ENCODE data around the gene NDUFC2.
"Not testable (repeated sequence)": the region's sequence is repeated elsewhere in the genome, so short reads cannot be mapped to it uniquely, and the experiment has no call there.

NDUFC2 gene

DNA sequence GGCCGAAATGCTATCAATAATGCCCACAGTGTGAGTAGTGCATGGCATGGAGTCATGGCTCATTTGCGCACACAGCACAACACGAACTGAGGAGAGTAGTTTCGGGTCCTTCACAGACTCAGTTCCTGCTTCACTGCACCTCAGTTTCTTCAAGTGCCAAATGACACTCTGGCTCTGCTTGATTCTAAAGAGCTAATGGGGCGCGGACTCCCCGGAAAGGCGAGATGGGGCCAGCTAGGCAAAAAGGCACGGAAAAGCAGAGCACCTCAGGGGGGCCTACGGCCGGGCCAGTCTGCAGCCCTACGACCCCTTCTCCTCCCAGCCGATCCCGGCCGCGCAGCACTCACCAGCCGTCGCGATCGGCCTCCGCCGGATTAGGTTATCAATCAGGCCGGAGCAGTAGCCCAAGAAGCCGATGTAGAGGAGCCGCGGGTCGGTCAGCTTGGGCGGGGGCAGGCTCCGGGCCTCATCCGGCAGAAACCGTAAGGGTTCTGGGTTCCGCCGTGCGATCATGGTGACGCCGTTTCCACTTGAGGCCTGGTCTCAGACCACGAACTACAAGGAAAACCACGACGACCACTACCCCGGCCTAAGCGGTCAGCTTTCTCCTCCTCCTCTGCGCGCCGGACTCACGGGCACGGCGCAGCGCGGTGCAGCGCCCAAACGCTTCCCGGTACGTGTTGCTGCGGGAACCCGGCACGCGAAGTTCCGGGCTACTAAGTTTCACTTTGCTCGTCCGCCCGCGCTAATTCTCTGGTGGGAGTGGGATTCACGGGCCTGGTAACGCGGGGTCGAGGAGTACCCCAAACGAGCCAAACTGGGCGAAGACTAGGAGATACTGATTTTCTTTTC, at the start of gene NDUFC2:
NDUFC2 (minus strand) TSS at position 631 of the 852 bp plus-strand sequence; CDS start at position 513, 118 bp downstream.
- DNase-seq (ENCODE audit: low spot score): peak; percentile 76

DNA sequence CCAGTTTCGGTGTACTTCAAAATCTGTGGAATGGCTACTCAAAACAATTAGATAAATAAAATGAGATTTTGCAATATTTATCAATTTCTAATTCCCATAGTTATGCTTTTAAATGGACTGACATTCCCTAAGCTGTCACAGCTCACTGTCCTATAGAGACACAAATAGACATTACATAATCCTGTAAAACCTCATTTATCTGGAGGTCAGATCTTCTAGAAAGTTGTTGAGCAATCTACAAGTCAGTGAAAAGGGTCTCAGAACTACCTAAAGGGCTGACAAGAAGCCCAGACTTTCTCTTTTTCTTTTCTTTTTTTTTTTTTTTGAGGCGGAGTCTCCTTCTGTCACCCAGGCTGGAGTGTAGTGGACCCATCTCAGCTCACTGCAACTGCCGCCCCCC, 47.7 kb upstream of the NDUFC2 start:
- DNase-seq (ENCODE audit: low spot score): no peak

DNA sequence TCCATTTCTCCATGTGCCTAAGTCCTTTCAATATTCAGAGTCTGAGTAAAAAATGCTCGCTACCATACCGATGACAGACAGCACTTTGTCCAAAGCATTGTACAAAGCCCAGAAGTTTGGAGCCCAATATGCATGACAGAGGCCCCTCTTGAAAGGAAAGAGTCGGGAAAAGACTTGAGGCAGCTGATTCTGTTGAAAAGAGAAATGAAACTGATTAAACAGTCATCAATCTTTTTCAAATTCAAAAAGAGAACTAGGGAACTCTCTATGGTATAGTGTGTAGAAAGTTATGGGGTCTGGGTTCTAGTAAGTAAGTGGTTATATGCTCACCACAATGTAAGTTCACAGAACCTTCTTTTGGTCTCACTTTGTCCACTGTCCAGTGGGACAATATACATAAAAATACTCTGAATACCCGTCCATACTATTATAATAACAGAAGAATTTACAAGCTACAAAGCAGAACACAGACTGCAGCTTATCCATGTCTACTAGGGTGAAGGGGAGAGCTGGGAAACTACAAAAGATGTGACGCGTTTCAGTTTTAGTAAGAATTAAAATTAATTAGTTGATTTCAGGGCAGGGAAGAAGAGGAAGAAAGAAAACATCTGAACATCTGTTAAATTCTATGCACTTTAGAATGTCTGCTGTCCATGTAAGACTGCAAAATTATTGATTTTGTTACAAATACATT, 33.1 kb upstream of the NDUFC2 start:
- DNase-seq (ENCODE audit: low spot score): no peak

DNA sequence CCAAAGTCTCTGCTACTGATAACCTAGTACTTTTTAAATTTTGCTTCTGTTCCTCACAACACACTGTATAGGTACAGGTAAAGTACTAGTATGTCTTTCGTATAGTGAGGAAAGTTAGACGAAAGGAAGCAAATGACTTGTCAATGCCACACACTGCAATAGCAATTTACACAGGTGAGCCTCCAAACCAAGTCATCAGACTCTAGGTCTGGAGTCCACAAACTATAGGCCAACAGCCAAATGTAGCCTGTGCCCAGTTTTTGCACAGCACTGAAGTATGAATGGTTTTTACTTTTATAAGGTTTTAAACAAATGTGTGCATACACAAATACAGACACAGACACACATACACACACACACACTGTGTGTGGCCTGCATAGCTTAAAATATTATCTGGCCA, 31.6 kb upstream of the NDUFC2 start:
- no peak for DNase-seq (ENCODE audit: low spot score)

DNA sequence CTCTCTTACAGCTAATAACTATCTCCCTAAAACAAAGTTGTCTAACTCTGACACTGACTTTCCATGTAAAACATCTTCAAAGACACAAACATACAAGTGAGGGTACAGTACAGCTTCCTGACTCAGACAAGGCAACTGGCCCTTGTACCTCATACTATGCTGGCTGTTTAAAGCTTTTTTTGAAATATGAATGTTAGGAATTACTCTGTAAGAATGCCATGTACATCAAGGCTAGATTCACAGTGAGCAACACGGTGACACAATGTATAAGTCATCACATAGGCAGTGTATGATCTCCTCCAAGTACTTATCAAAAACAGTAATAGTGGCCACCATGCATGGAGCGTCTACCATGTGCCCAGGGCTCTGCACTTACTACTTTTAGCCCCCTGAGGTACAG, 31.2 kb upstream of the NDUFC2 start:
- DNase-seq (ENCODE audit: low spot score): no peak

DNA sequence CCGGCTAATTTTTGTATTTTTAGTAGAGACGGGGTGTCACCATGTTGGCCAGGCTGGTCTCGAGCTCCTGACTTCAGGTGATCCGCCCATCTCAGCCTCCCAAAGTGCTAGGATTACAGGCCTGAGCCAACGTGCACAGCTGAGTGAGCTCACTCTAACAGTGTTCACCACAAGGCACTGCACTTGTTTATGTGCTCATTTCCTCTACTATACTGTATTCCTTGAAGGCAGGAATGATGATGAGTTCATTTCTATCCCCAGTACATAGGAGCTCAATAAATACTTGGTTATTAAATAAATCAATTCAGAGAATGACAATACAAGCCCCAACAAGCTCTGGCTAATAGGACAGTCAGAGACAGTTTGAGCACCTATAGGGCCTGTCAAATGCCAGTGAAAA, 30.7 kb upstream of the NDUFC2 start:
- no peak for DNase-seq (ENCODE audit: low spot score)

DNA sequence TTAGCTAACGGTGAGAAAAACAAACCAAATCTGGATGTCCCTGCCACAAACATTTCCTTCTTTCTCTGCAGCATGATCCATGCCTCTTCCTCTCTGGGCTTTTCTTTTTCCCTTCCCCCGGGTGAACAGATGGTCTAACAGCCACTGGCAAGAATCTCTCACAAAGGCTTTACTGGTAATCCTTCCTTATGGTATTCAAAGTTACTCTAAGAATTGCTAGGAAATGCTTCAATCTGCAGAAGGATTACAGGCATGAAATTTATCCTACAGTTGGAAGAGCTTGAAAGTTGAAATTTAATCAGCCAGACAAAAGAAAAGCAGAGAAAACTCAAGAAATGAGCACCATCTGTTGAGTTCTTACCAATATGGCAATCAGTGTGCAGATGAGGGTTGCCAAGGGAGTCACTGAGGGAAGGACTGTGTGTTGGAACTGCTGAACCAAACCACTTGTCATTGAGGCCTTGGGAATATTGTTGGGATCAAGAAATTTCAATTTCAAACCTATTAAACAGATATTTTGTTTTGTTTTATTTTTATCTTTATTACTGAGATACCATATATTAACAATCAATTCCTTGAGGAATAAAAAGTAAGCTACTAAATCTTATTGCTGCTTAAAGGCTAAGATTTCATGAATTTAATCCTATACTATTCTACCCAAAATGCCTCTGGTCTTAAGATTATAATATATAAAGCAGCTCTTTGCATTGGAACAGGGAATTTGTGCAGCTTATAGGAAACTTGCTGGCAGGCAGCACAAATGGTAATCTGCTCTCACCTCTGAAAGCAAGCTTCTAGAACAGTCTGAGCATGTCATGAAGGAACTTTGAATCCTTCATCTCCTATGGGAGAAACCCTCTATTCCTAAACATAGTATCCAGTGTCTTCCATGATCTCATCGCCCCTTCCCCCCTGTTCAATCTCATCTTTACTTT, 29.7 kb upstream of the NDUFC2 start:
- DNase-seq (ENCODE audit: low spot score): no peak

DNA sequence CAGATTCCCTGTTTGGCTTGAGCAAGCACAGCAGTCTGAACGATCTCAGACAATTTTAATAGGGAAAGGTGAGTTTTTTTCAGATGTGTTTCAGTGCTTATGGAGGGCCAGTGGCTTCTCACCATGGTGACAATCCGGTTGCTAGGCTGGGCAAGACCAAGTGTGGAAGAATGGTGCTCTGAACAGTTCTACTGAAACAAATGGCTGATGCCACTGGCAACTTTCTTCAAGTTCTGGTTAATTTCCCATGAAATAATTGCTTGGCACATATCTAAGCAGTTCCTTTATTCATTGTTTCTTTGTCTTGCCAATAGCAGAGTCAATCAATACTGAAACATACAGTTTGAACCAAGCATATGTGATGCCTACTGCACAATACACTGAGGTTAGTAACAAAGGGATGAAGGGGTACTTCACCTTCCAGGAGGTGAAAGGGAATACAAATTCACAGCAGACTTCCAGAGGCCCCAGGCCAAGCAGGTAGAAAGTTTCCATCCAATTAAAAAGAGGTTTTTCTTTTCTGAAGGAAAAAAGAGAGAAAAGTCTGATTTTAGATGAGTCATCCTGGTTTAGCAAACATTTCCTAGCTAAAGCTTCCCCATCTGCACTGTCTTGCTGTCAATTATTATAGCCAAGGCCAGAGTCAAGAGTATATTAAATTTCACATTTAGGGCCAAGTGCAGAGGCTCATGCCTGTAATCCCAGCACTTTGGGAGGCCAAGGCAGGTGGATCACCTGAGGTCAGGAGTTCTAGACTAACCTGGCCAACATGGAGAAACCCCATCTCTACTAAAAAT, 21.2 kb upstream of the NDUFC2 start:
- no peak for DNase-seq (ENCODE audit: low spot score)

DNA sequence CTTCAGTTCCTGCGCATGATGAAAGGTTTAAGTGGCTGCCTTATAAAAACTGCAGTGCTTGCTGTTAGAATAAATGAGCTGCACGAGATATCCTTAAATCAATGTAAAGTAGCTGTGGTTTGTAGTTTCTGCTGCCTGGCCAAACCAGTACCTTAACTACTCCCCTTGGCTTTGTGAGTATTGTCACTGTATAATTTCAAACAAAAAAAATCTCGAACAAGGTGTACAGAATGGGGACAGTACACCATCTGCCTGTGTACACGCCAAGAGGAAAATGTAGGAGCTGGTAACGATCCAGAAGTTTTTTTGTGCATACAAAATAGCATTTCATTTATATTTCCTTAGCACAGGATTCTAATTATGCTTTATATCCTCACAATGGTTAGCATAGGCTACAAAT, 20.6 kb upstream of the NDUFC2 start:
- no peak for DNase-seq (ENCODE audit: low spot score)

DNA sequence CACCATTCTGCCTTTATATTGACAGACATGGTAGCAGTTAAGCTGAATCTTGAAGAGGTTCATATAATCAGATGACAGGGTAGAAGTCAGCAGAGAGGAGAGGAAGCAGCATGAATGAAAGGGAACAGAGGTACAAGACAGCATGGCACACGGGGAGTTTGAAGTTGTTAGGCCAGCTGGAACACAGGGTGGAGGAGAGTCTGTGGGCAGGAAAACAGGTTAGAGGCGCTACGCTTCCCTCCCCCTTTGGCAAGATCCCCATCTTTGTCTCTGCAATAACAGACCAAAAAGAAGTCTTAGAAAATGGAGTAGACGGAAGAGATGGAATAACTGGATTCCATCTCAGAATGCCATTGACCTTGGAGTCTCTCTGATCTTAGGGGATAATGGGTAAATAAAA, 20.0 kb upstream of the NDUFC2 start:
- DNase-seq (ENCODE audit: low spot score): no peak

DNA sequence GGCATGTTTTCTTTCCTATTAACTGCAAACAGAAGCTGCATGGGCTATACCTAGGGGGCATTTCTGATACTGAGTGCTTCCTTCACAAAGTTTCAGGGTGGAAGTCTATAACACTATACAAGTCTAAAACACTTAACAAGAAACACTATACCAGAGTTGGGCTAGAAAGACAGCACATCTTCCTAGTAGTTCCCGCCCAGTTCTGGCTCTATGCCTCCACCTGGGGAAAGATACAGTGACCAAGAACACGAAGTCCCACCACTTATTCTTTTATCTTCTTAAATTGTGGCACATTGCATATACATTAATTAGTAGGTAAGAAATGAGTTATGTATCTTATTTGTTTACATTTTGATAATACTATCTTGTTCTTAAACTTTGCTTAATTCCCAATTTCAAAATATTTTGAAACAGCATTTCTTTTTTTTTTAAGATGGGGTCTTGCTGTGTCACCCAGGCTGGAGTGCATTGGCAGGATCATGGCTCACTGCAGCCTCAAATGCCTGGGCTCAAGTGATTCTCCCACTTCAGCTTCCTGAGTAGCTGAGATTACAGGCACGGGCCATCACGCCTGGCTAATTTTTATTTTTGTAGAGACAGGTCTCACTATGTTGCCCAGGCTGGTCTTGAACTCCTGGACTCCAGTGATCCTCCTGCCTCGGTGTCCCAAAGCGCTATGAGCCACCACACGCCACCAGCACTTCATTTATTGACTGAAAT, 18.2 kb upstream of the NDUFC2 start:
- no peak for DNase-seq (ENCODE audit: low spot score)

DNA sequence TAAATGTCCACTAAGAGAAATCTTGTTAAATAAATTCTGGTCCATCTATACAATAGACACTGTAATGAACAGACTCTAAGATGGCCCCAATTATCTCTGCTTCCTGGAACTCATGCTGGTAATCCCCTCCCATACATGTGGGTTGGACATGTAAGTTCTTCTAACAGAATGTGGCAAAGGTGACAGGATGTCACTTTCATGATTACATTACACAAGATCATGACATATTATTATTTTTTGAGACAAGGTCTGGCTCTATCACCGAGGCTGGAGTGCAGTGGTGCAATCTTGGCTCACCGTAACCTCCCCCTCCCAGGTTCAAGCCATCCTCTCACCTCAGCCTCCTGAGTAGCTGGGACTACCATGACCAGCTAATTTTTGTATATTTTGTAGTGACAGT, 14.6 kb upstream of the NDUFC2 start:
- DNase-seq (ENCODE audit: low spot score): no peak

DNA sequence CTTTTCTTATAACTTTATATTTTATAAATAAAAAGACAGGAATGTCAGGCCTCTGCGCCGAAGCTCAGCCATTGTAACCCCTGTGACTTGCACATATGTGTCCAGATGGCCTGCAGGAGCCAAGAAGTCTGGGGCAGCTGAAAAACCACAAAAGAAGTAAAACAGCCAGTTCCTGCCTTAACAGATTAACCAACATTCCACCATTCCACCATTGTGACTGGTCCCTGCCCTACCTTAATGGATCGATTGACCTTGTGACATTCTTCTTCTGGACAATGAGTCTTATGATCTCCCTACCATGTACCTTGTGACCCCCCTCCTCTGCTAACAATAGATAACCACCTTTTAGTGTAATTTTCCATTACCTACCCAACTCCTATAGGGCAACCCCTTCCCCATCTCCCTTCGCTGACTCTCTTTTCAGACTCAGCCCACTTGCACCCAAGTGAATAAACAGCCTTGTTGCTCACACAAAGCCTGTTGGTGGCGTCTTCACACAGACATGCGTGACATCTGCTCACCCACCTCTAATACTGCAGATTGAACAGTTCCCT, 6.9 kb upstream of the NDUFC2 start:
- not testable (repeated sequence) for DNase-seq (ENCODE audit: low spot score)

DNA sequence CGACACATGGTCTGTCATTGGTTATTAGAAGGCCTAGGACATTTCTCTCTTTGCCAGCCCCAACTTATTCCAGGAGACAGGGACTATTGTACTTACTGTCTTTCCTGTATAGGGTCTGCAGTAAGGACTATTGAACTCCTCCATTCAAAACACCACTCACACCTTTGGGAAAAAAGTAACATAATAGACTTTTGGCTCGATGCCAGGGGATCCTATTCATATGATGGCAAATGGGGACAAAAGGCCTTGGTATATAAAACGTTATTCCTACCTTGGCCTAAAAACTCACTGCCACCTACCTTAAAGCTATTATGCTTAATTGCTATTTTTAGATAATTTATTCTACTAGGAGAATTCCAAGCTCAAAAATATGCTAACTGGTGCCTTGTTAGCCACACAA, 6.3 kb upstream of the NDUFC2 start:
- DNase-seq (ENCODE audit: low spot score): no peak

DNA sequence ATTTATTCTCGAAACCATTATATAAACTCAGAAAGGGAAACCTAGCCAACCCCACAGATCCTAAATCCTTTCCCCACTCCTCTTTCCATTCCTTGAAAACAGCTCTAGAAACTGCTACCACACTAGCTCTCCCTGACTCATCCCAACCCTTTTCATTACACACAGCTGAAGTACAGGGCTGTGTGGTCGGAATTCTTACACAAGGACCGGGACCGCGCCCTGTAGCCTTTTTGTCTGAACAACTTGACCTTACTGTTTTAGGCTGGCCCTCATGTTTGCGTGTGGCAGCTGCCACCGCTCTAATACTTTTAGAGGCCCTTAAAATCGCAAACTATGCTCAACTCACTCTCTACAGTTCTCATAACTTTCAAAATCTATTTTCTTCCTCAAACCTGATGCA, 4.8 kb upstream of the NDUFC2 start:
- DNase-seq (ENCODE audit: low spot score): not testable (repeated sequence)

DNA sequence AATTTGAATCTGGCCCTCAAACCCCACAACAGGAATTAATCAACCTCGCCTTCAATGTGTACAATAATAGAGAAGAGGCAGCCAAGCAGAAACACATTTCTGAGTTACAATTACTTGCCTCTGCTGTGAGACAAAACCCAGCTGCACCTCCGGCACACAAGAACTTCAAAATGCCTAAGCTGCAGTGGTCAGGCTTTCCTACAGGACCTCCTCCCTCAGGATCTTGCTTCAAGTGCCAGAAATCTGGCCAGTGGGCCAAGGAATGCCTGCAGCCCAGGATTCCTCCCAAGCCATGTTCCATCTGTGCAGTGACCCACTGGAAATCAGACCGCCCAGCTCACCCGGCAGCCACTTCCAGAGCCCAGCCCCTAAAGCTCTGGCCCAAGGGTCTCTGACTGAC, 3.4 kb upstream of the NDUFC2 start:
- DNase-seq (ENCODE audit: low spot score): no peak

DNA sequence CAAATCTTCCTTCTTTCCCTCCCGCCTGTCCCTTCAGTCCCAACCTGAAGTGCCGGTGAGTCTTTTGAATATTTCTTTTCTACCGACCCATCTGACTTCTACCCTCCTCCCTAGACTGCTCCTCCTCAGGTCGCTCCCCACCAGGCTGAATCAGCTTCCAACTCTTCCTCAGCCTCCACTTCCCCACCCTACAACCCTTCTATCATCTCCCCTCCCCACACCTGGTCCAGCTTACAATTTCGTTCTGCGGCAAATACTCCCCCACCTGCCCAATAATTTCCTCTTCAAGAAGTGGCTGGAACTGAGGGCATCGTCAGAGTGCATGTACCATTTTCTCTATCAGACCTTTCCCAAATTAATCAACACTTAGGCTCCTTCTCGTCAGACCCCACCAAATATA, 2.5 kb upstream of the NDUFC2 start:
- DNase-seq (ENCODE audit: low spot score): no peak

DNA sequence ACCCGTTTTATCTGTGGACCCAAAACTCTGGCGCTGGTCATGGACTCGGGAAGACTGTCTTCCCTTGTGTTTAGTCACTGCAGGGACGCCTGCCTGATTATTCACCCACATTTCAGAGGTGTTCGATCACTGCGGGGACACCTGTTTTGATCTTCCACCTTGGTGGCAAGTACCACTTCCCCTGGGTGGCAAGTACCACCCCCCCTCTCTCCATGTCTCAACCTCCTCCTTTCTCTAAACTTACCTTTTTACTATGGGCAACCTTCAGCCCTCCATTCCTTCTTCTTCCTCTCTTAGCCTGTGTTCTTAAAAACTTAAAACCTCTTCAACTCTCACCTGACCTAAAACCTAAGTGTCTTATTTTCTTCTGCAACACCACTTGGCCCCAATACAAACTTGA, 1.9 kb upstream of the NDUFC2 start:
- DNase-seq (ENCODE audit: low spot score): no peak

DNA sequence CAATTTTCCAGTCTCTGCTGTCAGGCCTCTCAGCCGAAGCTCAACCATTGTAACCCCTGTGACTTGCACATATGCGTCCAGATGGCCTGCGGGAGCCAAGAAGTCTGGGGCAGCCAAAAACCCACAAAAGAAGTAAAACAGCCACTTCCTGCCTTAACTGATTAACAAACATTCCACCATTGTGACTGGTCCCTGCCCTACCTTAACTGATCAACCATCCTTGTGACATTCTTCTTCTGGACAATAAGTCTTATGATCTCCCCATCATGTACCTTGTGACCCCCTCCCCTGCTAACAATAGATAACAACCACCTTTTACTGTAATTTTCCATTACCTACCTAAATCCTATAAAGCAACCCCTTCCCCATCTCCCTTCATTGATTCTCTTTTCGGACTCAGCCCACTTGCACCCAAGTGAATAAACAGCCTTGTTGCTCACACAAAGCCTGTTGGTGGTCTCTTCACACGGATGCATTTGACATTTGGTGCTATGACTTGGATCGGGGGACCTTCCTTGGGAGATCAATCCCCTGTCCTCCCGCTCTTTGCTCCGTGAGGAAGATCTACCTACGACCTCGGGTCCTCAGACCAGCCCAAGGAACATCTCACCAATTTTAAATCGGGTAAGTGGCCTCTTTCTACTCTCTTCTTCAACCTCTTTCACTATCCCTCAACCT, 1.3 kb upstream of the NDUFC2 start:
- DNase-seq (ENCODE audit: low spot score): peak; percentile 55
